ENCODE results near the gene PXN.
"Not testable (repeated sequence)": the region's sequence is repeated elsewhere in the genome, so short reads cannot be mapped to it uniquely, and the experiment has no call there.

The PXN gene

DNA sequence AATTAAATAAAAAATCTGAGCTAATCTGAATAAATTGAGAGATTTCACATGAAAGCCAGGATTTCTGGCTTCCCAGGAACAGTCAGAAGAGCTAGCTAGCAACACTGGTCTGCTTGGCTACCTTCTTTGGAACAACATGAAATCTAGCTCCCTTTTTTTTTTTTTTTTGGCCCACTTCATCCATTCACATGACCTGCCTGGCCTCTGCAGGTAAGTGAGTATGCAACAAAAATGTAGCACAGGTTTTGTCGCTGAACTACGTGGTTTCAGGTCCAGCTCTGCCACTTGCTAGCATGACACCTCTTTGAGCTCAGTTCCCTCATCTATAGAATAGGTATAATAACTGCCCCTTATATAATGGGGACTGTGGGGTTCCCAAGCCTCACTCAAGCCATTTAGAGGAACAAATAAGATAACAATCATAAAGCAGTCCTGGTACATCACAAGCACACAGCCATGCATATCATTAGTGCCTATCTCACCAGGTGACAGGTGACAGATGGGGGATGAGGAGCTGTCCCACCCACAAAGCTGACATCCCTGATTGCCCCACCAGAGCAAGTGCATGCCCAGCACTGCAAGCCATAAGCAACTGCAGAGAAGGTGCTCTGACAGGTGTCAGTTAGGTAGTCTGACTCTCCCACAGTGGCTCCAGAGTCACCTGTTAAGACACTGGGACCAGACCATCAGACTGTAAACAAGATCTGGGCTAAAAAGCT is 25.6 kb downstream of the PXN start:
- DNase-seq, result no peak

DNA sequence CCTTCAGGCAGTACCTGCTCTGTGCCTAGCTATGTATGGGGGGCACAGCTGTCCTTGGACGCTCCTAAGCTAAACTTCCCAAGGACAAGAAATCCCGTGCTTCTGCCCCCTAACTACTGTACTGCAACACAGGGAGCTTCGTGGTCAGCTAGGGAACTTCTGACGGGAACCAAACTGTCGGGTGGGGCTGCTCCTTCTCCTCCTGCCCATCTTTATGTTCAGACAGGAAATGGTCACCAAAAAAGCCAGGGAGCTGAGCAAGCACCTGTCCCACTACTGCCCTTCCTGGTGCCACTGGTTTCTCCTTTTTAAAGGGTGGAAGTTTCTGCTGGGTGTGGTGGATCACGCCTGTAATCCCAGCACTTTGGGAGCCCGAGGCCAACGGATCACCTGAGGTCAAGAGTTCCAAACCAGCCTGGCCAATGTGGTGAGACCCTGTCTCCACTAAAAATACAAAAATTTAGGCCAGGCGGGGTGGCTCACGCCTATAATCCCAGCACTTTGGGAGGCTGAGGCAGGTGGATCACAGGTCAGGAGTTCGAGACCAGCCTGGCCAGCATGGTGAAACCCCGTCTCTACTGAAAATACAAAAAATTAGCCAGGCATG is 26.6 kb downstream of the PXN start:
- DNase-seq, result no peak

DNA sequence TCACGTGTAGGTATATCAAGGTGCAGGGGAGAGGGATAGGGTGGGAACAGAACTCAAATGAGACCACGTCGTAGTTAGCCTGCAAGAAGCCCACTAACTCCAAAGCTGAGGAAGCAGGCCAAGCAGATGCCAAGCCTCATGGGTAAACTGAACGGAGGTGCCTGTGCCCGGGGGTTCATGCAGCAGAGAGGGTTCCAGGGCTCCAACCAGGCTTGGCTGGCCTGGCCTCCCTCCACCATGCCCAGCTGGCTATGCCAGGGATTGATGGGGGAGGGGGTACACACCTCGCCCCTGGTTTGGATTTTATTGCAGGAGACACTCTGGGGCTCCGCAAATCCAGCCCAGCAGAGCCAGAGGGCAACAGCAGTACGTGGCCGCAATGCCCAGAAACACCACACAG is 27.3 kb downstream of the PXN start:
- DNase-seq, result no peak

DNA sequence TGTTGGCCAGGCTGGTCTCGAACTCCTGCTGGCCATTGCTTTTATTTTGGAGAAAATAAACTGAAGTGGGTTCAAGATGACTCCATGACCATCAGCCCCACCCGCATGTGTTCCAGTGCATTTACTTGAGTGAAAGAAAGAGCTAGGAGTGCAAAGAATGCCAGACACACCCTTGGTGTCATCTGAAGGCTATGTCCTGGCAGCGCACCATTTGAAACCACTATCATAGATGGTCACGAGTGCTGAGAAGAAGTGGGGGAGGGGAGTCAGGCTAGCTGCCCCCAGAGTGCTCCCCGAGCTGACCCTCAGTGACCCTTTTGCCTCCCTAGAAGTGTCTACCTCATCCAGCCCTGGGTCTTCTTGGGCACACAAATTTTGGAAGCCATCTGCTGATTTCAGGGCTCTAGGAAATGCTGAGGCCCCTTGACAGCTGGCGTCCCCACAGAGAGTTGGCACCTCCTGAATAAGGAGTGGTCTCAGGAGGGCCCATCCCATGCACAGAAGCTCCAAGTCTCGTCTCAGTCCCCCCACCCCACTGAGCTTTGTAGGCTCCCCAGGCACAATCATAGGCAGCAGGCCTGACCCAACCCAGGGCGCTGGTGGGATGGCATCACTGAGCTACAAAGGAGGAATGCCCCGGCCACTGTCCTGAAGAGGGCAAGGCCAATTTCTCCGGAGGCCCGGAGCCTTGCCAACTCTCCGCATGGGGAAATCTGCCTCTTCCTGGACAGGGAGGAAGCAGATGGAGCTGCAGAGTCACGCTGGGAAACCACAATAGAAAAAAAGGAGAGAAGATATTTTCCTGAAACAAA is 28.0 kb downstream of the PXN start:
- DNase-seq, result no peak

DNA sequence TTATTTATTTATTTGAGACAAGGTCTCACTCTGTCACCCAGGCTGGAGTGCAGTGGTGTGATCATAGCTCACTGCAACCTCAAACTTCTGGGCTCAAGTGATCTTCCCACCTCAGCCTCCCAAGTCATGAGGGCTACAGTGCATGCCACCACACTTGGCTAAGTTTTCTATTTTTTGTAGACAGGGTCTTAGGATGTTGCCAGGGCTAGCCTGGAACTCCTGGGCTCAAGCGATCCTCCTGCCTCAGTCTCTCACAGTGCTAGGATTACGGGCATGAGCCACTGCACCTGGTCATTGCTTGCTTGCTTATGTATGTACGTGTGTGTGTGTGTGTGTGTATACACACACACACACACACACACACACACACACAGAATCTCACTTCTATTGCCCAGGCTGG is 28.7 kb downstream of the PXN start:
- not testable (repeated sequence) for DNase-seq

DNA sequence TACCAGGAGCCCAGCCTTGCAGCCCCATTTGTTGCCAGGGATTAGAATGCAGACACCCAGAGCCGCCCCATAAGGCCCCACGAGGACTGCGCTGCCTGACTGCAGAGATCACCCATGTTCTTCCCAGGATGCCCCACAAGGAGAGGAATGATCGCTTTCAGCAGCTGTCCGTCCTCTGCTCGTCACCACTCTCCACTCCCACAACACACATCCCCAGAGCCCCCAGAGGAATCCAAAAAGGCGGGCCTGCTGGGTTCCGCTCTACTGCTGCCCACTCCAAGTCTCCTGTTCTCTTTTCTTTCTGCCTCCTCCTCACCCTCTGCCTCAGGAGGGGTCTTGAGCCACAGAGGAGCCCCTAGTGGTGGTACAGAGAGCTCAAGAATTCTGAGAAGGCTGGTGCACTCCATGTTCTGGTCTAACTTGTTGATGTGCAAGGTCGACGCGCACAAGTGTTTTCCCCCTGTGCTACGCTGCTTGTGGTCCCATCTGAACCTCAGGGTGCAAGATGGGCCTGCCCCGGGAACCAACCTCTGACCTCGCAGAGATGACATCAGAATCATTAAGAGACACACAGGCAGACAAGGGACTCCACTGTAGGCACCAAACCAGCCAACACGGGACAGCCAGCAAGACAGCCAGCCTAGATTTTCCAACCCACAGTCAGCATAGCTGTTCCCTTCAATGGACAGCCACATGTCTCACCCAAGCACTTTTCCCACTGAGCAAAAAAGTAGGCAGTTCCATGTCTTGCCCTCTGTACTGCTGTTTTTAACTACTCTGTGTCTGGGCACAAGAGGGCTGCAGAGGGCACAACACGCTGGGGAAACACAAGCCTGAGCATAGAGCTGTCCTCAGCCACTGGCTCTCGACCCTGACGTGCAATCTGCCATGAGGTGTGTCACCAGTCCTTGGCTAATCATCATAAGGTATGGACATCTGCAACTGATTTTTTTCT is 29.9 kb downstream of the PXN start:
- DNase-seq, result no peak

DNA sequence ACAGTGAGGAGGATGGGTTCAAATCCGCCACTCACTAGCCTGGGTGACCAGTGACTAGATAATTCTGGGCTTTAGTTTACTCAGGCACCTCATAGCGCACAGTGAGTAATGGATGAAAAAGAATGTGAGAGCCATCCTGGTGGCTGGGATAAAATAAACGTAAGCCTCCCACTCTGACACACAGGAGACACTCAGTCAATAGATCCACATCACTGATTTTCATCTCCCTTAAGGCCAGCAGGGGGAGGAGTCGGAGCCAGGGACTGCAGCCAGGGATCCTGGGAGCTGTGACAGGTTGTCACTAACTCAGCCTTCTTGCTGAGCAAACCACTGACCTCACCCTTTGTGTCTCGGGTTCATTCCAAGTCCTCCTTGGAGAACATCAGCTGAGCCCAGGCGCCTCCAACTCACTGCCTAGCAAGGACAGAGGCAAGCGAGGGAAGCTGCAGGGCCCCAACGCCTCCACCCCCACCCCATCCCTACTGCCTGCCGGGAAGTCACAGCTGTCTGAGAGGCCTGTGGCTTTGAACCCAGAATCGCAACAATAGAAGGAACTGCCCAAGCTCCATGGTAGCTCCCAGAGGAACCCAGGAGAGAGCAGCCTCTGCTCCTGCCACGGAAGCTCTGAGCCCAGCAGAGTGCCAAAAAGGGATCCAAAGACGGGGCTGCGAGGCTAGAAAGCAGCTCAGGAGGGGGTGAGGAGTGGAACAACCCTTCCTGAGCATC is 30.7 kb downstream of the PXN start:
- peak; percentile 18 for DNase-seq

DNA sequence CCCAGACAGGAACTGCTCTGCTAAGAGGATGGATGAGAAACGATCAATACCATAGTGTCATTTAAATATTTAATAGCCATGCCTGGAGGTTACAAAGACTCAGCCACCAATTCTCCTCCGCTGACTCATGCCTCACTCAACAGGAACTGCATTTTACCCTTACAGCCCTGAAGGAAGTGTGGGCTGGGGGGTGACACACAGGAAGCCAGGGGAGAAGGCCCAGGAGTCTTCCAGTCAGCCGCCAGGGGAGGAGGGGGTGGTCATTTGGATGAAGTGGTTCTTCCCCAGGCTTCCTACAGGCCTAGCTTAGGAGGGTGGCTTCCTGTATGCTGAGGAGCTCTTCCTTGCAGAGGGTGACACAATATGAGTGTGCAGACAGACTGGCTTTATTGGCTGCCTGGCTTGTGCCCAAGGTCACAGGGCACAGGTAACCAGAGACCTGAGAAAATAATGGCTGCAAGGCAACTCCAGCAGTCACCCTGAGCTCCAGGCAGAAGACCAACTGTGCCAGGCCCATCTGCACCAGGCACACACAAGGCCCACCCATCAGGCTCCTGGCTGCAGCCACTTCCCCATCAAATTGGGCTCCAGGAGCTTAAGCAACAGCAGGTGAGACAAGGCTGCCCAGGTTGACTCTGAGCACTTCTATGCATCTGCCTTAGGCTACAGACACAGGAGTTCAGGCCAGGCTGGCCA is 34.1 kb downstream of the PXN start:
- no peak for DNase-seq

DNA sequence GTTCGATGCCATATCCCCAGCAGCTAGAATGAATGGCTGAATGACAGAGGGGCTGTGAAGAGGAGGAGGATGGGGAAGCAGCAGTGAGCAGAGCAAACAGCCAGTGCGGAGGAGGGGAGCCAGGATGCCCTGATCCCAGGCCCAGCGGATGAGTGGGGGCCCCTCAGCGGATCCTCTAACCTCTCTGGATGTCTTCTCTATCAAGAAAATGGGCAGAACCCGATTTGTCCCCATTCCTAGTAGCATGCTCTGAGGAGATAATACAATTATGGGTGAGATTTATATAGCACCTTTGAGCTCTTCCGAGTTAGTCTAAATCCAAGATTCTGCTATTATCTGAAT is 34.6 kb downstream of the PXN start:
- DNase-seq, result no peak

DNA sequence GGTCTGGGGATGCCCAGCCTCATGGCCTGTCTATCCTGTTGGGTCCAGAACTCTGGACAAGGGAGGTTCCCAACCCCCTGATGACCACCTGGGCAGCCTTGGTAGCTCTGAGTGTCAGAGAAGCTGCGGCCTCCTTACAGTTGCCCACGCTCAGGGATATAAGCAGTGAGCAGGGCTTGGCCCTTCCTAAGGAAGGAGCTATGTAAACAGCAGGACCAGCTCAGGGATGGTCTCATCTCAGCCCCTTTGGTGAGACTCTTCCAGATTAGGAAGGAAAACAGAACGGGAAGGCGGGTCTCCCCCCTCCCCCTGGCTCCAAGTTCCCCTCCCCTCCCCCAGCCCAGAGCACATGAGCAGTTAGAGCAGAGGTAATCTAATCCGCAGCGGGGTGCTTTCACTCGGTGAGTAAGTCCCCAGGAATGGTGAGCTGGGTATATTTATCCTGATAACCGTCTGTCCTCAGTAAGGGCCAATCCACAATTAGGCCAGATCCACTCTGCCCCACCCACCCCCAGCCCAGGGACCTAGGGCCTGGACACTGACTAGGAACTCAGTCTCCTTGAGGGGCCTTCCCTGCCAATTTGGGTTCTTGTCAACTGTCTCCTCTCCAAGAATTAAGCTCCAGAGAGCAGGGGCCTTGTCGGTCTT is 35.1 kb downstream of the PXN start:
- DNase-seq, result no peak

DNA sequence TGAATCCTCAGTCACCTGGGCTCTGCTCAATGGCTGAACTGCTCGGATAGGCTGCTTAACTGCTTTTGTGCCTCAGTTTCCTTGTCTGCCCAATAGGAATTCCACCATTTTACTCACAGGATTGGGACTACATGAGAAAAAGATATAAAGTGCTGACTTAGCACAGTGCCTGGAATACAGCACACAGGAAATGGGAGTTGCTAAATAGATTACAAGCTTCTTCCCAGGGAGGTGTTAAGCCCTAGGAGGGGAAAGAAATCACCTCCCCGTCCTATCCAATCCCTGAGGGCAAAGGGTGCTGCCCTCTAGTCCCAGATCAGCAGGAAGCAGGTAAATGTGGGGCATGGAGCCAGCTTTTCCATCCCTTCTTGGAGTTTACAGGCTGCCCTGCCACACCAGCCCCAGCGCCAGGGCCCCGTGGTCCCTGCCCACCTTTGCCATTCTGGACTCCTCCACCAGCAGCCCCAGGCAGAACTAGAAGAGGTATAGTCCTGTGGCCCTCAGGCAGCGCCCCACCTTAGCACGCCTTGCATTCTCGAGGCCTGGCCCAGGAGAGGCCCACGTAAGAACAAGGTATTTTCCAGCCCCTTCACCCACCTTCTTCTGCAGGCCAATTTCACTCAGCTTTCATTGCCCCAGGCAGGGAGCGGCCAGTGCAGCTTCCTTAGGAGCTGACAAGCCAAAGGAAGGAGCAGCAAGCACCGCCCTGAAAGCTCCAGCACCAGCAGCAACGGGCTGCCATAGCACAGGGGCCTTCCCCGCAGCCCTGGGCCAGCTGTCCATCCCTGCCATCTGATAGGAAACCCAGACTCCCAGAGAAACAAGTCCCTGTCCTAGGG is 35.8 kb downstream of the PXN start:
- no peak for DNase-seq

DNA sequence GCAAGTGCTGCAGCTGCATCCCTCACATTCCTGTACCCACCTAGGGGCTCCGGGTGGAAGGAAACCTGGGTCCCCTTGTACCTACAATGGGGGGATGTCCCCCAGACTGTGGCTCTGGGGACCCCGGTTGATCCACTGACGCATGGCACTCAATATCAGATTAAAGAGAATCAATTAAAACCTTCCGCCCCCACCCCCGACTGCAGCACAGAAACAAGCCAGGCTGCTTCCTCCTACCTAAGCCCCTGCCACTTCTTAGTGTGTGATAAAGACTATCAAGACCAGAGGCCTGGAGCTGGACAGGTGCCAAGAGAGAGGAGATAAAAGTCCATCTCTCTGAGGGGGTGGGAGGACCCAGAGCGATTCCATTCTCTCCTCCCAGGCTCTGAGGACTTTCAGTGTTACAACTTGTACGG is 36.5 kb downstream of the PXN start:
- DNase-seq, result no peak

DNA sequence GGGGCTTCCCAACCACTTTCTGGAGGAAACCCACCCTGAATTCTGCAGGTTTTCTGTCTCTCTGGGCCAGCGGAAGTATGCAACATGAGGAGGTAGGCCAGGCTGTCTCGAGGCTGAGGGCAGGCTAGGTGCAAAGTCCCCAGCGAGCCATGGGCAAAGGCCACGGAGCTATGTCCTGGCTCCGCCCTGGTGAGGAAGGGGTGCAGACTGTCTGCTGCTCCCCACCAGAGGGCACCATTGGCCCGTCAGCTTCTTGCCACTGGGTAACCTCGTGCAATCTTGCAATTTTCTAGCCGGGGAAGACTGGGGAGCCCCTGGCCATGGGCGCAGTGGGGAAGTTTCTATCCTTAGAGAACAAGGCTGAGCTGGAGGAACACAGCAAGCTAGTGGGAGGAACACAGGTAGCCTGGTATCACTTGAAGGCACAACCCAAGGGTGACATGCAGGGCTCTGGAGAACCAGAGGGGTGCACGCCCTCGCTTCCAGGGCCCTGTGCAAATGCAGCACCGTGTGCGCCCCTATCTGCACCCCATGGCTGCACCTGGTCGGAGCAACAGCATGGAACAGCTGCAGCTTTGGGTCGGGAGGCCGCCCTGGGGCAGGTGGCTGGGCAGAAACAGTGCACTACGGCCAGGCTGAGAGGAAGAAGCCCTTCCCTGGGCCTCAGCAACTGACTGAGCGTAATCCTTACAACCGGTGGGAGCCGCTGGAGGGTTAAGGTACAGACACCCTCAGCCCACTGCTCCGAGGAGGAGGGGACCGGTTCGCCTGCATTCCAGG is 37.0 kb downstream of the PXN start:
- peak; percentile 61 for DNase-seq

DNA sequence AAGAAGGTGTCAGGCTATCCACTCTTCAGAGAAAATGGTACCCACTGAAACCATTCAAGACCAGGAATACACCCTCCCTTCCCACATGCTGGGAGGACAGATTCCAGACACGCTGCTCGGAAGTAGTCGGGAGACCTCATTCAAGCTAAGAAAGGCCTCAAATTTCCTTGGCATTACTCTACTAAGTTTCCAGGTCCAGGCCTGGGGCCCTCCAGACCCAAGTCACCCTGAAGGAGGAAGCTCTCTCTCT is 37.6 kb downstream of the PXN start:
- no peak for DNase-seq

DNA sequence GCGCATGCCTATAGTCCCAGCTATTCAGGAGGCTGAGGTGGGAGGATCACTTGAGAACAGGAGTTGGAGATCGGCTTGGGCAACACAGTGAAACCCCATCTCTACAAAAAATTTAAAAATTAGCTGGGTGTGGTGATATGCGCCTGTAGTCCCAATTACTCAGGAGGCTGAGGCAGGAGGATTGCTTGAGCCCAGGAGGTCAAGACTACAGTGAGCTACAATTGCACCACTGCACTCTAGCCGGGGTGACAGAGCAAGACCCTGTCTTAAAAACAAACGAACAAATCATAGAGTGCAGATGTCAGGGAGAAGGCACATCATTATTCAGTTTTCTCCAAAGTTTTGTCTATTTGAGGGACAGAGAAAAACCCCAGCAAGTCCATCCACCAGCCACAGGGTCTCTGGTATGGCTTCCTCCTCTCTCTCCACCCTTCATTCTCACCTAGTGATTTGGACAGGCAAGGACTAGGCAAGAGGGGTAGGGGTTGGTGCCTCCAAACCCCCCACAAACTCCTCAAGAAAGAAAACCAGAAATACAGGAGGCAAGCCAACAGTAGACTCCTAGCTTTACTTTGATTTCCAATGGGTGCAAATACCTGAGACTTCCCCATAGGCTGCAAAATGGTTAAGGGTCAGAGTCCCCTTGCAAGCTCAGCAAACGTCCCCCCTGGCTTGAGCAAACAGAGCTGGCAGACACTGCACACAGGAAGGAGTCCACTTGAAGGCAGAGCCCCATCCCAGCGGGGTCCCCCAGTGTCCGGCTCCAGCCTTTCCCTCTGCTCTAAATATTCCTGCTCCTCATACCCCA is 38.1 kb downstream of the PXN start:
- DNase-seq, result no peak

DNA sequence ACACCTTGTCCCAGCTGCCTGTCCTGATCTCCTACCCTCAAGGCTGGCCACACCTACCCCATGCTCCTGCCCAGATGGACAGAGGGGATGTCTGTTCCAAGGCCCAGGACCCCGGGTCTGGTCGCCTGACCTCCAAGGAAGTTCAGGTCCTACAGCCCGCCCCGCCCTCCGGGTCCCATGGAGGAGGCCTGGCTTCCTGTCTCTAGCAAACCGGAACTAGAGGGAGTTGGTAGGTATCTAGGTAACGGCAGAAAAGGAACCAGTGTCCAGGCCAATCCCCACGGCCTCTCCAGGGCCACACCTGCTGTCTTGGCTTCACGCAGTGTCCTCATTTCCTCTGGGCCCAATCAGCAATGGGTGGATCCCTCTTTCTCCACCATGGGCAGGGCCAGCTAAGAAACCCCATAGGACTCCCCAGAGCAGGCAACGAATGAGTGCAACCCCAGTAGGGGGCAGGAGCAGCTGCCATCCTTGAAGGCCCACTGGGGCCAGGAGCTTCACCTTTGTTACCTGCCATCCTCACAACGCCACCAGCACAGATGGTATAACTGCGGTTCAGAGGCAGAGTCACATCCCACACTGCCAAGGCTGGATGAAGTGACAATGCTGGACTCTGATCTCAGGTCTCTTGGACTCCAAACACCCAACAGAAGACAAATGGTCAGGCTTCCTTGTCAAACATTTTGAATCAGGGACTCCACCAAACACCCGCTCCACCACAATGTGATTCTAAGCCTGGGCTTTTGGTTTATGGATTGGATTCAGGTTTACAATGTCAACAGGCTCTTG is 39.5 kb downstream of the PXN start:
- no peak for DNase-seq

DNA sequence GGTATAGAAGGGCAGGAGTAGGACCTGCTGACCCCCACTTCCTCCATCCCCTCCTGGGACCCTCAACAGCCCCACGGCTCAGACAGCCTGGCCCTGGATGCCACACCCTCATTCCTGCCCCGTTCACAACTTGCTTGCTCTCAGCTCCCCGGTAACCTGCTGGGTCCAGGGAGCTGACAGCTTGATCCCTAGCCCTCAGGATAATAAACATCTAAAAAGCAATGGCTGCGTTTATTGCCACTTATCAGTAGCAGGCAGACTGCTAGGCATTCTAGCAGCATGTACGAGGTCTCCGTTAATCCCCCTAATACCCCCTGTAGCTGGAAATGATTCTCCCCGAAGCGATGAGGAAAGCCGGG is 40.4 kb downstream of the PXN start:
- no peak for DNase-seq

All from DMS79 treated with DMSO at 0.1 percent for 48 hours (cell line).